ENCODE data around the gene CRYGN.

CRYGN gene

GRCh38 chr7:151379534-151380198 is 60.3 kb downstream of the CRYGN start:
- no peak for DNase-seq (ENCODE audit: low read depth in 2 of 2)

- DNase-seq (ENCODE audit: low read depth in 2 of 2): no peak
Observed at GRCh38 chr7:151379193-151379520, 60.8 kb downstream of the CRYGN start.

Data from fibroblast of skin of left biceps (primary cell).